ENCODE measurements around the gene HMCN1.
A peak's percentile ranks its signal among the peaks of the same experiment; 100 is the strongest.

Gene HMCN1

DNA sequence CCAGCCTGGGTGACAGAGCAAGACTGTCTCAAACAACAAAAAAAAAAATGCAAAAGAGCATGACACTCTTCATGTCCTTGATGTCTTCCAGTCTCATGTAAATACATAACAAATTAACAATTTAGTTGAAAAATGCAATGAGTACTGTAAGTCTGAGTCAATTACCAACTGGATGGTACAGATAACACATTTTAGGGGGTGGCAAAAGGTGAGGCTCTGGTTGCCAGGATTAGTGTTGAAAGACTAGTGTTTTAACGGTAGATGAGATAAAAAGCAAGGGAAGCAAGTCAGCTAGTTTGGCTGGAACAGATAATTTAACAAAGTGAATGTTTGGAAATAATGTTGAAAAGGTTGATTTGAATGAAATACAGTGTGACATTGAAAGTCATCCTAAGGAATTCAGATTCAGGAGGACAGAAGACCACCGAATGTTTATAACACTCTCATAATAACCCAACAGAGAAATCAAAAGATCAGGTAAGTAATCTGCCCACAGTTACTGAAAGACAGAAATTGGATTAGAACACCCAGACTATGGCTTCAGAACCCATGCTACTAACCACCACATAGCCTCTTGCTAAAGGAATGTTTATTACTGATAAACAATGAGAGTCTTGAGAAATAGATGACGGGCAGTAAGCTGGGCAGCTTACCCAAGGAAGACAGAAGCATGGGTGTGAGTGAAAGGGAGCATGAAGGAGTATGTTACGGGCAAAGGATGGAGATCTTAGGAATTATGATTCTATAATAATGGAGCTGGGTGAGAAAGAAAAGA is 312.4 kb downstream of the HMCN1 start:
- DNase-seq, result no peak

DNA sequence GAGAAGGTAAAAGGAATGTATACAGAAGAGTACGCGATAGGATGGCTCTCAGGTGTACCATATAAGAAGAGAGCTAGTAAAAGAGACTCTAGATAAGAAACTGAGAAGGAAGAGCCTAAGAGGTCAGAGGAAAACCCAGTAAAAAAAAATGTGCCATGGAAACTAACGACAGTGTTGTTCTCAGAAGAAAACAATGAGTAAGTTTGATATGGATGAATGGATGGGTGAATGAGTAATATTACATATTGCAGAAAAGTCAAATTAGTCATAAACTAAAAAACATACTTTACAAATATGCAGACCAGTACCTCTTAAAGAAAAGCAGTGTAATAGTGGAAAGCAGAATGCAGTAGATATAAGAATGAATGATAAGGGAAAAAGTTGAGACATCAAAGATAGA is 316.2 kb downstream of the HMCN1 start:
- no peak for DNase-seq

DNA sequence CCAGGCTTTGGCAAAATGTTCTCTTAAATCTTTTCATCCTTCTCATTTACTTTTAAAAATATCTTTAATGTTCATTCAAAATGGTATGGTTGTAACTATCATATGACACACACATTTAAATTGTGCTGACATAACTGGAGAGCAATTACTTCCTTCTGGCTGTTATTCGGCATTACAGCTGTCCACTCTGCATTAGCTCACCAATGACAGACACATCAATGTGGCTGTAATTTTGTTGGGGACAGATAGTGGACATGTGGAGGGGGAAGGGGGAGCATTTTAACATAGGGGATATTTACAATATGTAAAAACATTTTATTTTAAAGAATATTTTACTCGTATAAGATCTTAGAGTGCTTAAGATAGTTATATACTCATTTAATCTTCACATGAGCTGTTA is 319.8 kb downstream of the HMCN1 start:
- no peak for DNase-seq

DNA sequence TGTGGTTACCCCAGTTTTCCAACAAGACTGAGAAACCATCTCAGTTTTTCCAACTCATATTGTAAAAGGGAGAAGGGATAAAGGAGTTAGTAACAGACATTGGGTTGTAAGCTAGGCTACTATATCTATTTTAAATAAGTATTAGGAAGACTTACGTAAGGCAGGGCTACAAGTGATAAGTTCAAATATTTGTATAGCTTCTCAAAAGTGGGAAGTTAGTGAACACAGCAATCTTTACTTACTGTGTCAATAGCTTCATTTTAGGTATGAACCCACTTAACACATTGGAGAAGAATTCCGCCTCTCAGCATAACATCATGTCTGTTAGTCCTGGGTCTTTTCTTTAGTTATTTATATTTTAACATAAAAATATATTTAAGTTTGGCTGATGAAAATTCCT is 320.7 kb downstream of the HMCN1 start:
- DNase-seq, result no peak

DNA sequence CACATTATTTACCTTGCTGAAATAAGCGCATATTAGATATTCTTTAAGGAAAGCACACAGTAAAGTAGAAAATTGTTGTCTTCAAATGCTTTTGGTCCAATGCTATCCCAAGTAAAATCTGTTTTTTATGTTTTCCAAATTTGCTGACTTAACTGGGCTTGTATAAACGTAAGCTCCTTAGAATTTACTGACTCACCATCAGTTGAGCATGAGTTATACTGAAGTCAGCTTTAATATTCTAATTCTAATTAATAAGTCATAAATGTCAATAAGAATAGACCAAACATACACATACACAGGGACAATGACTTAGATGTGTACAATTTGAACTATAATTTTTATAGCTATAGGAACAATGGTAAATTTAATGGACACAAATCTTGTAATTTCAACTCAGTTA is 321.7 kb downstream of the HMCN1 start:
- DNase-seq, result no peak

DNA sequence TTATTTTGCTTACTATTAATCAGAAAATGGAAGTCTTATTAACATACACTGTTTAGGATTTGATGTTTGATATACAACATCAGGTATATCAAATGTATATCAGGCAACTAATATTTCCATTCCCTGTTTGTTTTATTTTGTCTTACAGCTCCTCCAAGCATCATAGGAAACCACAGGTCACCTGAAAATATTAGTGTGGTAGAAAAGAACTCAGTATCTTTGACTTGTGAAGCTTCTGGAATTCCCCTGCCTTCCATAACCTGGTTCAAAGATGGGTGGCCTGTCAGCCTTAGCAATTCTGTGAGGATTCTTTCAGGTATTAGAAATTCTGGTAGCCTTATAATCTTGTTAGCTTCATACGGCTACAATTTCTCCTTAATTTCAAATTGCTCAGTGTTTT is 322.9 kb downstream of the HMCN1 start:
- DNase-seq, result no peak

DNA sequence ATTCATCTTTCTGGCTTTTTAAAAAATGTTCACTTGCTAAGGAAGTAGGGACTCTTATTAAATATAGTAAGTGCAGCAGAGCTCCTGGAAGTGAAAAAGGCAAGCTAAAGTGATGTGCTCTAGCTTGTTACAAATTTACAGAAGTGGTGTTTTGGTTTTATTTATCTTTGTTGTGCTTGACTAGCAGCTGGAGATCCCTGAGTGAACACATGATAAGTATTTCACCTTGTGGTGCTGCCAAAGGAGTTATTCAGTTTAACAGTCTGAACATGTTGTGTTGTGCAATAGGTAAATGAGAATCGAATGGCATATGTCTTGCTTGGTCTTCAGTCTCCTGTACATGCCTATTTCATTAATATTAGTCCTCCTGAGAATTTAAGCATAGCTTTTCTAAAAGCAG is 325.1 kb downstream of the HMCN1 start:
- DNase-seq, result no peak

DNA sequence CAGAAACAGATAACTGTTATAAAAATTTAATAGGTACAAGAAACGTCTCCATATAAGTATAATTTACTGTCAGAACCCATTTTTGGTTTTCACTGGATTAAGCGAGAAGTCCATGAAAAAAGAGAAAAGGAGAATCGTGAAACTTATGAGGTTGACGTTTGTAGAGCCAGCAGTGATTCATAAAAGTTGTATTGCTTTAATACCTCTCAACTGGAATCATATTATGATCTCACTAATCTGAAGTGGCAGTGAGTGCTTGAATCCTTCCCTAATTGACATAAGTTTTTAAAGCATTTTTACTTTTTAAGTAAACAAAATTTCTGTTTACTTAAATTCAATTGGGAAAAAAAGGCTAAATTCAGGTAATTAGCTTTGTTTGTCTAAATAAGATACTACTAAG is 325.6 kb downstream of the HMCN1 start:
- DNase-seq, result no peak

DNA sequence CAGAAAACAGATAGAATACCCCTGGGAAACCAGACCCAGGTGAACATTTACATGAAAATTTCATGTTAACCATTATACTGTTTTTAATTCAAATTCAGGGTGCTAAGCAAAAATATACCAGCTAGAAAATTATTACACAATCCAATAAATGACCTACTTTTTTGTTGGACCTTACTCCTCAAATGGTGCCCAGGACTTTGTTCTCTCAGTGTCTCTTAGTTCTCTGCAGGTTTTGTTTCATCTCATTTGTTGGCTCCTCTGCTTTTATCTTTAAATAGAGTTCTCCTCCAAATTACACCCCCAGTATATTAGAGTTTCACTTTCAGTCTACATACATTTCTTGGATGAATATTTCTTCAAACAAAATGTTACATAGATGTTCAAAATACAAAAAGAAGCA is 326.0 kb downstream of the HMCN1 start:
- no peak for DNase-seq

DNA sequence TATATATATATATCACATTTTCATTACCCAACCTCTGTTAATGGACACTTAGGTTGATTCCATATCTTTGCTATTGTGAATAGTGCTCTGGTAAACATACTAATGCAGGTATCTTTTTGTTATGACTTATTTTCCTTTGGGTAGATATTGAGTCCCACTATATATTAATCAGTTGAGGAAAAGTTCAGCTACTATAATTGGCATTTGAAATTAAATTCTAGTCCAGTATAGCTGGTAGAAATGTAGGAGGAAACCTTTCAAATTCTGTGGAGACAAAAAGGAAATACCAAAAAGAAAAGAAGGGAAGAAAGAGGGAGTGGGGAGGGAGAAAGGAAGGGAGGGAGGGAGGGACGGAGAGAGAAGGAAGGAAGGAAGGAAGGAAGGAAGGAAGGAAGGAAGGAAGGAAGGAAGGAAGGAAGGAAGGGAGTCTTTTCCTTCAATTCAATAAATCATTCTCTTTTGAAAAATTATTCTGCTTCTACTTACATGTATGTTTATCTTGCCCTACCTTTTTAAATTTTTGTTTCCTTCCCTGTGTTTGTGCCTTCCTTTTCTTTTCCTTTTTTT is 329.0 kb downstream of the HMCN1 start:
- no peak for DNase-seq

DNA sequence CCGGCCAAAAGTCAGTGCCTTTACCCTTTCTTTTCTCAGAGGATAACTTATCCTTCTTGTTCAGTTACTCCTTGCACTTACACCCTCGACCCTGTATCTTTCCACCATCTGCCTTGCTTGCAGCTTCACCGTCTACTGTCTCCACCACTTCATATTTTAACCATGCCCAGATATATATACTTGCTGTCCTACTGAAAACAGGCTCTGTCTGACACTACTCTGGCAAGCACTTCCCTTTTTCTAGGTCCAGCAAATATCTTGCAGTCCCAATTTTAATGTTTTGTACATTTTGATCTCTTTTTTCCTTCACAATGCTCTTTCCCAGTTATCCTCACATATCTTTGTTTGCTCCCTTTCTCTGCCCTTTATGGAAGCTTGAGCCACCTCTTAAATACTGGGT is 332.2 kb downstream of the HMCN1 start:
- DNase-seq, result no peak

DNA sequence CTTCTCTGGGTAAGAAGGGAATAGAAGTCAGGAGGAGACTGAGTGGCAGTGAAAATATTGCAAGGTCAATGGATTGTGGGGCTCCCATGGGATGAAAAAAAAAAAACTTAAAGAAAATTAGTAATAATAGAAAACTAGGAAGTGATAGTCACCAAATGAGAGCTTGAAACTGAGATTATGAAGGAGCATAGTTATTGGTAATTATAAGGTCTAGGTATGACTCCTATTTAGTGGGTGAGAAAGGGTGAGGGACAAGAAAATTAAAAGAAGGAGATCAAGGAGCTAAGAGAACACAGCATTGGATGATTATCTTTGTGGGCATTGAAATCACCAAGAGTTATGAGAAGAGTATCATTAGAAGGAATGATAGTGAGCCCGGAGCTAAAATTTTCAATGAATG is 339.5 kb downstream of the HMCN1 start:
- DNase-seq, result no peak

DNA sequence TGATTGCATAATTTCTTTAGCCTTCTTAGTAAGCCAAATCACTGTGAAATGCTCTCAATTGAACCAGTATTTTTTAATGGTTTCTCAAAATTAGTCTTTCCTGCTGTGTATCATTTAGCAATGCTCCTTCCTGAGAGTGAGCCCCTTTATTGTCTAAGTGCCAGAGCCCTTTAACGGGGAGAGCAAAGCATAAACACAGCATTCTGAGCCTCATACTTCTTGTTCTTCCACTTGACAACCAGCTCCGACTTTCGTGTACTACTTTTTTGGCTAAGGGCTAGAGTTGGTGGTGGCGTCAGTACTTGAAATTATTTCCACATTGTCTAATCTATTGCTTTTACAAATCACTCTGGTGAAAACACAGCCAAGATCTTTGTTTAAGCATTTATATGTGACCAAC is 341.8 kb downstream of the HMCN1 start:
- DNase-seq, result no peak

DNA sequence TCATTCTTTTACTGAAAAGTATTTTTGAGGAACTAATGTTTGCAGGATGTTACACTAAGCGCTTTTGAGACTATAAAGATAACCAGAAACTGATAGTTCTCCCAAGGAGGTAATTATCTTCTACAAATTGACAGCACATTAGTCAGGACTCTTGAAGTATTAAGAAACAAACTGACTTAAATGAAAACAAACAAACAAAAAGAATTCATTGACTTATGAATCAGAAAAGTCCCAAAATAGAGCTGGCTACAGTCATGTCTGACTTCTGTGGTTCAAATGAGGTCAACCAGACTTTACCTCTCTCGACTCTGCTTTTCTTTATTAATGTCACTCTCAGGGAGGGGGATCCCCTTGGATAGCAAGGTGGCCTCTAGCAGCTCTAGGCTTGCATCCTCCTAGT is 344.1 kb downstream of the HMCN1 start:
- no peak for DNase-seq

DNA sequence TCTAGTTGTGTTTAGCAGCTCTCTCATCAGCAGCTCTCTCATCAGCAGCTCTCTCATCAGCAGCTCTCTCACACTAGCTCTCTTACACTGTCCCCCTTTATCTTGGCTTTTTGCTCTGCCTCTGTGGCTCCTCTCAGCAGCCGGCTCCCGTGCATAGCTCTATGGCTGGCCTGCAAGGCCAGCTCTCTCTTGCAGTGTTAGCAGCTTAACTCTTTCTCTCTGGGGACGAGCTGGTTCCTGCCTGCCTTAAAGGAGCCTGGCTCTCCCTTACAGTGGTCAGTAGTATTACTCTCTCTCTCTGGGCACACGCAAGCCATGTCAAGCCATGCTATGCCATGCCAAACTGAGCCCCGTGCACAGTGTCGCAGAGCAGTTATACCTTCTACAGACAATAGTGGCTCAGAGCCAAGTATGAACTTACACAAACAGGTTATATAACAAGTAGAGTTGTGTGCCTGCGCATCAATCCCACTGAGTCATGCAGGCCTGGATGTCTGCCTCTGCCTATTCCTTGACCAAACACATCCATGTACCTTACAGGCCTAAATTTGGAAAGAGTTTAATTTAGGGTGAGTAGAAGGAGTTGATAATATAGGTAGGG is 345.0 kb downstream of the HMCN1 start:
- DNase-seq, result no peak

DNA sequence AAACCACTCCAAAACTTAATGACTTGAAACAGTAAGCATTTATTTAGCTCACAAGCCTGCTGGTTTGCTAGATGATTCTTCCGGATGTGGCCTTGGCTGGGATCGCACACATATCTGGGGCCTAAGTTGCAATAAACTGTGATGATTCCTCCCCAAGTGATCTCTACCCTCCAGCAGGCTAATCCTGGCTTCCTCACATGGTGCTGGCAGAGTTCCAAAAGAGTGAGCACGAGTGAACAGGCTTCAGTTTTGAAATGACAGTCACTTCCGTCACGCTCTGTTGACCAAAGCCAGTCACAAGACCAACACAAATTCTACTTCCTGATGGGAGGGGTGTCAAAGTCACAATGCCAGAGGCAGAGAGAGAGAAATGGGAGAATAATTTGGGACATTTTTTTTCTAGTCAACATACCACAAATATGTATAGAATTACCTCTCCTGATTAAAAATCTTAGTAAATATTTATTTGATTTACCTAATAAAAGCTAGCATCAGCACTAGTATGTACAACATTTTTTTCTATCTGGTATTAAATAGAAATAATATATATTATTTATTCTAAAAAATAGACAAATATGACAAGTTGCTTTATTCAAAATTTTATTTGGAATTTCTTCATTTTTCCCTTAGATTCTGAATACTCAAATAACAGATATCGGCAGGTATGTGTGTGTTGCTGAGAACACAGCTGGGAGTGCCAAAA is 348.2 kb downstream of the HMCN1 start:
- DNase-seq, result peak; percentile 85

DNA sequence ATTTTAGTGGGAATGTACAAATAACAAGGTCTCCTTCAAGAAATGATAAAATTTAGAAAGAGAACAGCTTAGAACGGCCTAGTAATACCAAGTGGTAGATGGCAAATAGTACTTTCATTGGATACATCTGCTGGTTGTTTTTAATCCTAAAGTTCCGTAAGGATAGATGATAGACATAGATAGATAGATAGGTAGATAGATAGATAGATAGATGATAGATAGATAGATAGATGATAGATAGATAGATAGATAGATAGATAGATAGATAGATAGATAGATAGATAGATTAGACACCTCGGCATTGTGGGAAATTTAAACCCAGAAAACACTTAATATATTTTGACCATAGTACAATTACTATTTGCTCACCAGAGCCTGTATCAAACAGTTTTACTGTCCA is 352.4 kb downstream of the HMCN1 start:
- no peak for DNase-seq

DNA sequence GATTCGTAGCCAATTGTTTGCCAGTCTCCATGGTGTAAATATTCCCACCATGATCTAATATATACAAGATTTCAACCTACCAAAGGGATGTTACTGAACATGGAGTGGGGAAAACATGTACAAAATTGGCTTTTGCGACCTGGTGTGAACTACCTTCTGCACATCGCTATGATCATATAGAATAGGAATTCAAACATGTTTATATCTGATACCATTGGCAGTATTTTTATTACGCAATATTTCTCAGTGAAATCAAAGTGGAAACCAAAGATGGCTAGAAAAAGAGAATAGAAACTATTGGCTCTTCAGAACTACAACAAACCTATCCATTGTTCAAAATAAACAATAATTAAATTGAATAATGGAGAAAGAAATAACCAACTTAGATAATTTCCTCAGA is 355.7 kb downstream of the HMCN1 start:
- DNase-seq, result no peak

DNA sequence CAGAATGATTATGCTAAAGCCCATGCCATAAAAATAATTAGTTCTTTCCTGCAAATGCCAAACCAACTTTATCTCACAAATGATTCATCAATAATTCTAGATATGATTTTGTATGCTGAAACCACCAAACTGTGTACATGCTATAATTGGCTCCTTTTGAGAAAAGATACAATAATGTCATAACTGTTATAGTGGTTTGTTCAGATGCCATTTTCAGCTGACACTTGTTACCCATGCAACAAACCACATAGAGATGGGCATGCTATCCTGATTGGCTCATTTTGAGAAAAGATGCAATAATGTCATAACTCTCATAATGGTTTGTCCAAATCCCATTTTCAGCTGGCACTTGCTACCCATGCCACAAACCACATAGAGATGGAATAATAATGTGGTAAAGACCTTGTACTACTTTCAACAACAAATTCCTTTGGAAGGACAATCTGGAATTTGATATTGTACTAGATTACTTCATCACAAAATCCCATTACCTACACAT is 357.1 kb downstream of the HMCN1 start:
- DNase-seq, result no peak

DNA sequence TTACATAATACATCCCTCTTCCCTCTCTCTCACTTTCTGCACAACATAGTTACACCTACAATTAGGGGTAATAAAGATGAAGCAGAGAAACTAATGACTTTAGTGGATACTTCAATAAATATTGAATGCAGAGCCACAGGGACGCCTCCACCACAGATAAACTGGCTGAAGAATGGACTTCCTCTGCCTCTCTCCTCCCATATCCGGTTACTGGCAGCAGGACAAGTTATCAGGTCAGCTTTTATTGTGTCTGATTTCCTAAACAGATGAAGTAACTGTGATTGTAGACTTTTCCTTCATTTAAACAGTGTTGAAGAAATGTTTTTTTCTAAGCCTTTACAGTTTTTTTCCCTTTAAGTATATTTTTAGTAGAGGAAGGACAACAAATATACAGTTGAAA is 359.2 kb downstream of the HMCN1 start:
- DNase-seq, result no peak

DNA sequence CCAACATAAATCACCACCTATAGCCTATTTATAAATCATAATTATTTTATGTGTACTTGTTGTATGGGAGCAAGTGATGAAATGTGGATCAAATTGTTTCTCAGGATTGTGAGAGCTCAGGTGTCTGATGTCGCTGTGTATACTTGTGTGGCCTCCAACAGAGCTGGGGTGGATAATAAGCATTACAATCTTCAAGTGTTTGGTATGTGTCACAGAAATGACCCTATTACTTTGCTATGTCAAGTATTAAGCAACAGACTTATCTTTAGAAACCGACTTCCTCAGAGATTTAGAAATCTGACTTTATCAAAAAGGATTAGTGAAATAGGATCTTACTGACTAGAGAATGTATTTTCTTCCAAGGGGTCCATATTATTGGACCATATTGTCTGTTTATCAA is 360.0 kb downstream of the HMCN1 start:
- DNase-seq, result no peak

DNA sequence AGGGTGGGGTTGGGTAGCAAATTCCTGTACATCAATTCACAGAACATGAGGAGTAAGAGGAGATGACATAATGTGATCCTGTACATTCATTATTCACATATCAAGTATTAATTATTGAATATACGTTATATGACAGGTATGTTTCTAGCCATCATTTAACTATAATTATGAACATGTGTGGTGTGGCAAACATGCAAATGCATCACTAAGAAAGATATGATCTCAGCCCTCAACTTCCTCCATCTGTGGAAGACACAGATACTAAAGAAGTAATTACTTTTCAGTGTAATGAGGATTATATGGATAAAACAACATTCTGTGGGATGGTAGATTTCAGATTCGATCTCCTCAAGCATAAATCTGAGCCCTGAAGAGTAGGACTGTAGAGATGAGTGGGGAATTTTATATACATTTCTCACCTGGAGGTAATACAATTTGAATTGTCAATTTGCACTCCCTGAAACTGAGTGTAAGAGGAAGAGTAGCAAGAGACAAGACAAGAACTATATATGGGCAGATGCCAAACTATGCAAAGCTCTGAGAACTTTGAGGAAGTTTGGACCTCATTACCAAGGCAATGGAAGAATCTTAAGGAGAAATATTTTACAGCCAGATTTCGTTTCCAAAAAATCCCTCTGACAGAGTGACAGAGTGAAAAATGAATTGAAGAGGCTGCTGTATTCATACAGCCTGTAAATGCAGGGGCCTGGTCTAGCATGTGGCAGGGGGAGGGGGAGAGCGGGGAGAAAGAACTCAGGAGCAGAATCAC is 365.3 kb downstream of the HMCN1 start:
- DNase-seq, result no peak

DNA sequence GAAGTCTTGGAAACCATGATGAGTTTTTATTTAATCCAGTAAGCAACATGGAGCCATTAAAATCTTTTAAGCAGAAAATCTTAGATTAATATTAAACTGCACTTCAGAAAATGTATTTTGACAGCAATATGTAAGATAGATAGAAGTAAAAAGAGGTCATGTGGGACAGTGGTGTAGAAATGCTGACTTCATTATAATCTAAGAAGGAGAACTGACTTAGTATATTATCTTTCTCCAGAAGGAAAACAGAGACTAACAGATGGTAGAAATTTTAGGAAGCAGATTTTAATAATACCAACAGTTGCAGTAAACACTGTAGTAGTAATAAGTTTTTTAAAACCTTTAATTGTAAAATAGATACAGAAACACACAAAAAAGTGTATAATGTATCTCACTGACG is 367.9 kb downstream of the HMCN1 start:
- no peak for DNase-seq

Measured in NCI-H2081 treated with DMSO at 0.1 percent for 48 hours (cell line).